MM.1S (cell line): Measurements from ENCODE around the gene RFXANK.

Source experiments
- EZH2phosphoT487 ChIP-seq: fragments of 300-600 bp; sonication (generic); IDR thresholded peaks from 2 replicates; pipeline ENCODE4 v1.6.1; 2018; ENCODE audit warnings: antibody characterized with exemption, low read length
- TF ChIP-seq, protein P1 (sequence below): fragments of 300-600 bp; sonication (generic); IDR thresholded peaks from 2 replicates; pipeline ENCODE4 v1.5.1; 2016; ENCODE audit warnings: antibody characterized with exemption, low read length, mixed read lengths

DNA sequence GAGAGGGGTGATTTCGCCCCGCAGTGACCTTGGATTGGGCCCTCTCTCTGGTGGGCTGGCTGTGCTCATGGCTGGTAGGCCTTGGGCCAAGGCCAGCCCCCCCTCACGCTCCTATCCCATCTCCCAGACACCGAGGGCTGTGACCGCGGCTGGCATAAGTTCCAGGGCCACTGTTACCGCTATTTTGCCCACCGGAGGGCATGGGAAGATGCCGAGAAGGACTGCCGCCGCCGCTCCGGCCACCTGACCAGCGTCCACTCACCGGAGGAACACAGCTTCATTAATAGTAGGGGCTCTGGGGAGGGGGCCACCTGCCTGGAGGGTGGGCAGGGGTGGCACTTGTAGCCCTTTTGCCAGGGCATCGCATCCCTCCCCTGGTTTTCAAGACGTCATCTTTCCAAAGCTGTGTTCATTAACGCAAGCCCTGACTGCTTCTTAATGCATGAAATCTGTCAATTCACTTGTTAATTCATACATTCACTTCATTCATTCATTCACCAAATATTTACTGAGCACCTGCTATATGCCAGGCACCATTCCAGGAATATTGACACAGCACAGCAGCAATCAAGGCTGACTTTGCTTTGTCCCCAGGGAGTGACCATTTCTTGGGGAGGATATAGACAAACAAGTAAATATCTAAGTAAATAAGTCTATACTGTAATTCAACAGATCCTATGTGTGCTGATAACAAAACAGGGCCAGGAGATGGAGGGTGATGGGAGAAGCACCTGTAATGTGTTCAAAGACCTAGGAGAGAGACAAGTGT, 46.3 kb downstream of the RFXANK start:
- TF ChIP-seq, protein P1, sequence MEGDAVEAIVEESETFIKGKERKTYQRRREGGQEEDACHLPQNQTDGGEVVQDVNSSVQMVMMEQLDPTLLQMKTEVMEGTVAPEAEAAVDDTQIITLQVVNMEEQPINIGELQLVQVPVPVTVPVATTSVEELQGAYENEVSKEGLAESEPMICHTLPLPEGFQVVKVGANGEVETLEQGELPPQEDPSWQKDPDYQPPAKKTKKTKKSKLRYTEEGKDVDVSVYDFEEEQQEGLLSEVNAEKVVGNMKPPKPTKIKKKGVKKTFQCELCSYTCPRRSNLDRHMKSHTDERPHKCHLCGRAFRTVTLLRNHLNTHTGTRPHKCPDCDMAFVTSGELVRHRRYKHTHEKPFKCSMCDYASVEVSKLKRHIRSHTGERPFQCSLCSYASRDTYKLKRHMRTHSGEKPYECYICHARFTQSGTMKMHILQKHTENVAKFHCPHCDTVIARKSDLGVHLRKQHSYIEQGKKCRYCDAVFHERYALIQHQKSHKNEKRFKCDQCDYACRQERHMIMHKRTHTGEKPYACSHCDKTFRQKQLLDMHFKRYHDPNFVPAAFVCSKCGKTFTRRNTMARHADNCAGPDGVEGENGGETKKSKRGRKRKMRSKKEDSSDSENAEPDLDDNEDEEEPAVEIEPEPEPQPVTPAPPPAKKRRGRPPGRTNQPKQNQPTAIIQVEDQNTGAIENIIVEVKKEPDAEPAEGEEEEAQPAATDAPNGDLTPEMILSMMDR, result no peak
- no peak for TF ChIP-seq EZH2phosphoT487
